Measurements from ENCODE around the gene S100A12. TPM values are rescaled to one million over a fixed set of nuclear protein-coding genes. Genes with fewer than 3 reads are reported as not detected.

The S100A12 gene
- total and polyA plus RNA-seq, 9 of the 15 experiments (the other 6 are each of a cell fraction or from before 2014, with no cell fraction given): not detected

DNA sequence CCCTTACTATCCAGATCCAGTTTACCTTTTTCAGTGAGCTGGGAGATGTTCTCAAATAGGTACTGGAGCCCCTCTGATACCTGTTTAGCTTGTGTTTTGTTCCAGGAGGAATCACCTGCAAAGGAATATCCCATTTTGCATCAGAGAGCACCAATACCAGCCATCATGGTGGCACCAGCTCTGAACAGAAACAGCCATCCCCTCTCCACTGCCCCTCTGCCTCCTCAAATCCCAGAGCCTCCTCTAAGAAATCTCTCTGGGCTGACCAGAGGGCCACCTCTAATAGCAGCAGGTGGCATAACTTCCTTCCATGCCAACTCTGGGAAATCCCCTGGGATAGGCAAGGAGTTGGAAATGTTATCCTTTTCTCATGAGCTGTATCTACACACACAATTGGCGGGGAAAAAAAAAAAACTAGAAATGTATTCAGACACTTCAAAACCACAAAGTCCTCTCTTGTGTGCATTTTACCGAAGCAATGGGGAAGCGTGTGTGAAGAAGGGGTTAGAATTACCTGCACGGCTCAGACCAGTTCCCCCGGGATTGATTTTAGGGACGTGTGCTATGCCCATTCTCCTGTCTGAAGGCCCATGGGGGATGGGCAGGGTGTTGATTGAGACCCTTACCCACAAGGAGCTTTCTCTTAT lies 29.2 kb downstream of the S100A12 start (continued):
- TF ChIP-seq, protein P1, sequence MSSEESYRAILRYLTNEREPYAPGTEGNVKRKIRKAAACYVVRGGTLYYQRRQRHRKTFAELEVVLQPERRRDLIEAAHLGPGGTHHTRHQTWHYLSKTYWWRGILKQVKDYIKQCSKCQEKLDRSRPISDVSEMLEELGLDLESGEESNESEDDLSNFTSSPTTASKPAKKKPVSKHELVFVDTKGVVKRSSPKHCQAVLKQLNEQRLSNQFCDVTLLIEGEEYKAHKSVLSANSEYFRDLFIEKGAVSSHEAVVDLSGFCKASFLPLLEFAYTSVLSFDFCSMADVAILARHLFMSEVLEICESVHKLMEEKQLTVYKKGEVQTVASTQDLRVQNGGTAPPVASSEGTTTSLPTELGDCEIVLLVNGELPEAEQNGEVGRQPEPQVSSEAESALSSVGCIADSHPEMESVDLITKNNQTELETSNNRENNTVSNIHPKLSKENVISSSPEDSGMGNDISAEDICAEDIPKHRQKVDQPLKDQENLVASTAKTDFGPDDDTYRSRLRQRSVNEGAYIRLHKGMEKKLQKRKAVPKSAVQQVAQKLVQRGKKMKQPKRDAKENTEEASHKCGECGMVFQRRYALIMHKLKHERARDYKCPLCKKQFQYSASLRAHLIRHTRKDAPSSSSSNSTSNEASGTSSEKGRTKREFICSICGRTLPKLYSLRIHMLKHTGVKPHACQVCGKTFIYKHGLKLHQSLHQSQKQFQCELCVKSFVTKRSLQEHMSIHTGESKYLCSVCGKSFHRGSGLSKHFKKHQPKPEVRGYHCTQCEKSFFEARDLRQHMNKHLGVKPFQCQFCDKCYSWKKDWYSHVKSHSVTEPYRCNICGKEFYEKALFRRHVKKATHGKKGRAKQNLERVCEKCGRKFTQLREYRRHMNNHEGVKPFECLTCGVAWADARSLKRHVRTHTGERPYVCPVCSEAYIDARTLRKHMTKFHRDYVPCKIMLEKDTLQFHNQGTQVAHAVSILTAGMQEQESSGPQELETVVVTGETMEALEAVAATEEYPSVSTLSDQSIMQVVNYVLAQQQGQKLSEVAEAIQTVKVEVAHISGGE (CRISPR knock-in tag; IDR thresholded peaks at IDR 0.05): no peak
- TF ChIP-seq KAT2B (IDR thresholded peaks at IDR 0.05; ENCODE audit: low read depth, low read length) (no peak), ADNP (tag; IDR thresholded peaks at IDR 0.05) (no peak), ZFPM2 (CRISPR knock-in tag; IDR thresholded peaks at IDR 0.05) (no peak), RFX1 (IDR thresholded peaks at IDR 0.05) (no peak), SMARCA5 (IDR thresholded peaks at IDR 0.05) (no peak), PCBP2 (IDR thresholded peaks at IDR 0.05; ENCODE audit: low read depth, low read length, poor library complexity, severe bottlenecking) (no peak), CEBPG (CRISPR knock-in tag; IDR thresholded peaks at IDR 0.05) (no peak), CEBPG (tag; conservative IDR thresholded peaks at IDR 0.05 in 1 of 2, IDR thresholded peaks at IDR 0.05 in 1 of 2) (no peak)
- TF ChIP-seq, protein P2, sequence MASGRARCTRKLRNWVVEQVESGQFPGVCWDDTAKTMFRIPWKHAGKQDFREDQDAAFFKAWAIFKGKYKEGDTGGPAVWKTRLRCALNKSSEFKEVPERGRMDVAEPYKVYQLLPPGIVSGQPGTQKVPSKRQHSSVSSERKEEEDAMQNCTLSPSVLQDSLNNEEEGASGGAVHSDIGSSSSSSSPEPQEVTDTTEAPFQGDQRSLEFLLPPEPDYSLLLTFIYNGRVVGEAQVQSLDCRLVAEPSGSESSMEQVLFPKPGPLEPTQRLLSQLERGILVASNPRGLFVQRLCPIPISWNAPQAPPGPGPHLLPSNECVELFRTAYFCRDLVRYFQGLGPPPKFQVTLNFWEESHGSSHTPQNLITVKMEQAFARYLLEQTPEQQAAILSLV (tag; IDR thresholded peaks at IDR 0.05): no peak
- TF ChIP-seq, protein P3, sequence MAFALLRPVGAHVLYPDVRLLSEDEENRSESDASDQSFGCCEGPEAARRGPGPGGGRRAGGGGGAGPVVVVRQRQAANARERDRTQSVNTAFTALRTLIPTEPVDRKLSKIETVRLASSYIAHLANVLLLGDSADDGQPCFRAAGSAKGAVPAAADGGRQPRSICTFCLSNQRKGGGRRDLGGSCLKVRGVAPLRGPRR (CRISPR knock-in tag; IDR thresholded peaks at IDR 0.05): no peak
